ENCODE data around the gene PROX2.

PROX2 gene

GRCh38 chr14:74882103-74882920 lies 6.4 kb upstream of the PROX2 start:
- in situ Hi-C loops (cut with MboI; ENCODE audit: low sequenced_read_pairs) = no loop called here

GRCh38 chr14:74881431-74882102 lies 5.6 kb upstream of the PROX2 start, which contains the start of gene DLST:
DLST (plus strand) TSS chr14:74881916; CDS start chr14:74881954, 38 bp downstream.
- in situ Hi-C loops (cut with MboI; ENCODE audit: low sequenced_read_pairs) = no loop called here

GRCh38 chr14:74879427-74880182 lies 3.7 kb upstream of the PROX2 start:
- in situ Hi-C loops (cut with MboI; ENCODE audit: low sequenced_read_pairs) = no loop called here

- in situ Hi-C loops (cut with MboI; ENCODE audit: low sequenced_read_pairs) = no loop called here
Observed at GRCh38 chr14:74875204-74875603, 741 bp downstream of the PROX2 start.

- in situ Hi-C loops (cut with MboI; ENCODE audit: low sequenced_read_pairs) = no loop called here
Observed at GRCh38 chr14:74871819-74872218, 4.1 kb downstream of the PROX2 start.

- in situ Hi-C loops (cut with MboI; ENCODE audit: low sequenced_read_pairs) = no loop called here
Observed at GRCh38 chr14:74868739-74869138, 7.2 kb downstream of the PROX2 start.

GRCh38 chr14:74867673-74868072 lies 8.3 kb downstream of the PROX2 start:
- in situ Hi-C loops (cut with MboI; ENCODE audit: low sequenced_read_pairs) = no loop called here

GRCh38 chr14:74866708-74867389 lies 9.1 kb downstream of the PROX2 start:
- in situ Hi-C loops (cut with MboI; ENCODE audit: low sequenced_read_pairs) = no loop called here

- in situ Hi-C loops (cut with MboI; ENCODE audit: low sequenced_read_pairs) = no loop called here
Observed at GRCh38 chr14:74865156-74865555, 10.8 kb downstream of the PROX2 start.

- in situ Hi-C loops (cut with MboI; ENCODE audit: low sequenced_read_pairs) = no loop called here
Observed at GRCh38 chr14:74864198-74864597, 11.7 kb downstream of the PROX2 start.

GRCh38 chr14:74863274-74863673 lies 12.7 kb downstream of the PROX2 start:
- in situ Hi-C loops (cut with MboI; ENCODE audit: low sequenced_read_pairs) = no loop called here

GRCh38 chr14:74861734-74862090 lies 14.2 kb downstream of the PROX2 start:
- in situ Hi-C loops (cut with MboI; ENCODE audit: low sequenced_read_pairs) = no loop called here

- in situ Hi-C loops (cut with MboI; ENCODE audit: low sequenced_read_pairs) = no loop called here
Observed at GRCh38 chr14:74860899-74861733, 14.8 kb downstream of the PROX2 start.

GRCh38 chr14:74859757-74860552 lies 16.0 kb downstream of the PROX2 start:
- in situ Hi-C loops (cut with MboI; ENCODE audit: low sequenced_read_pairs) = no loop called here

GRCh38 chr14:74858022-74858421 lies 17.9 kb downstream of the PROX2 start:
- in situ Hi-C loops (cut with MboI; ENCODE audit: low sequenced_read_pairs) = no loop called here

GRCh38 chr14:74856366-74856765 lies 19.6 kb downstream of the PROX2 start:
- in situ Hi-C loops (cut with MboI; ENCODE audit: low sequenced_read_pairs) = no loop called here

GRCh38 chr14:74855945-74856344 lies 20.0 kb downstream of the PROX2 start:
- in situ Hi-C loops (cut with MboI; ENCODE audit: low sequenced_read_pairs) = no loop called here

GRCh38 chr14:74855021-74855420 lies 20.9 kb downstream of the PROX2 start:
- in situ Hi-C loops (cut with MboI; ENCODE audit: low sequenced_read_pairs) = no loop called here

- in situ Hi-C loops (cut with MboI; ENCODE audit: low sequenced_read_pairs) = no loop called here
Observed at GRCh38 chr14:74853581-74853980, 22.4 kb downstream of the PROX2 start.

Data from HL-60/S4 treated with retinoic acid at 250 ng/mL for 4 days and 3 days (cell line).